ENCODE data around the gene NDUFS7.

NDUFS7 gene

GRCh38 chr19:1383312-1384084 lies at the start of gene NDUFS7:
NDUFS7 (plus strand) TSS chr19:1383907; CDS start chr19:1383927, 20 bp downstream.
- in situ Hi-C loops (cut with MboI; ENCODE audit: low sequenced_read_pairs) = no loop called here

GRCh38 chr19:1336079-1336684 lies 47.5 kb upstream of the NDUFS7 start:
- in situ Hi-C loops (cut with MboI; ENCODE audit: low sequenced_read_pairs) = no loop called here

GRCh38 chr19:1340681-1341469 lies 42.8 kb upstream of the NDUFS7 start:
- in situ Hi-C loops (cut with MboI; ENCODE audit: low sequenced_read_pairs) = no loop called here

- in situ Hi-C loops (cut with MboI; ENCODE audit: low sequenced_read_pairs) = no loop called here
Observed at GRCh38 chr19:1343041-1343440, 40.7 kb upstream of the NDUFS7 start.

DNA sequence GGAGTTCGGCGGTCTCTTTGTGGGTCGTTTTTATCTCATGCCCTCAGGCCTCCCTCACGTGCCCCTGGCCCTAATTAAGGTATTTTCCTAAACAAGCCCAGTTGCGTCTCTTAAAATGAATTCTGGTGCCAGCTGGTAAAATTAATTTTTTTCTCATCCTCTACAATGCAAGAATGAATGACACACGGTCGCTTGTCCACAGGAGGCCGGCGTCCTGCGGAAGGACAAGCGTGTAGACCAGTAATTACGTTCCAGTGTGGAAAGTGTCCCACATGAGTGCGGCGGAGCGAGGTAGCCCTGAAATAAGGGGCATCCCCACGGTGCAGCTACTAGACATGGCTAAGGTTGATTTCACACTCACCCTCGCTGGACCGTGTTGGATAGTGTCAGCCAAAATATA lies 34.5 kb upstream of the NDUFS7 start:
- in situ Hi-C loops (cut with MboI; ENCODE audit: low sequenced_read_pairs) = no loop called here

DNA sequence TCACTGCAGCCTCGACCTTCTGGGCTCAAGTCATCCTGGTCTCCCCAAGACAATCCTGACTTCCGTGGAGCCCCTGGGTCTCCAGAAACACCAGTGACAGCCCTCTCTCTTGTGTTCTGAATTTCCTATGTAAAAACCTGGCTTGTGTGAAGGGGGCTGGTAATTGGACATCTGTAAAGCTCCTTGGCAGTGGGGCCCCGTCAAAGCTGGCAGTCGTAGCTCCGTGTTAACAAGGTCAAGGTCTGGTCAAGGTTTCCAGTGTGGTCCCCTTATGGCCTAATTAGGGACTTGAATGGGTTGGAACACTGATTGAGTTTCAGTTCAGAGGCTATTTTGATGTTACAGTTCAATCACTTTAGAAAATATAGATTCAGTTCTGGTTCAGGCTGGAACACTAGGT lies 32.8 kb upstream of the NDUFS7 start:
- in situ Hi-C loops (cut with MboI; ENCODE audit: low sequenced_read_pairs) = no loop called here

DNA sequence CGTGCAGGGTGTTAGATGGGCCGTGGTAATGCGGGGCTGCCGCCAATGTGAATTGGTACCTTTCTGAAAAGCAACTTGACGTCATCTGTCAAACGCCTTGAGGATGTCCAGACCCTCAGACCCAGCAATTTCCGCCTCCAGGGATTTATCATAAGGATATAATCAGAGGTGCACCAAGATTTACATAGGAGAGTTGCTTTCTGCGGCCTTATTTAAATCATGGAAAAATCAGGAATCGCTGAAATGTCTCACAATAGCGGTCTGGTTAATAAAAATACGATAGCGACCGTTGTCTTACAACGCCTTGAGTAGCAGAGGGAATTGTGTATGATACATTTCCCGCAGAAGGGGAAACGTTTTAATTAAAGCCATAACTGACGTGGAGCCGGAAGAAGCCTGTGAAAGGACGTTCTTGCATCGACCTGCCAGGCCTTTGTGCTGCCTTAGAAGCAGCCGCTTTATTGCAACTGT lies 32.3 kb upstream of the NDUFS7 start:
- in situ Hi-C loops (cut with MboI; ENCODE audit: low sequenced_read_pairs) = no loop called here

DNA sequence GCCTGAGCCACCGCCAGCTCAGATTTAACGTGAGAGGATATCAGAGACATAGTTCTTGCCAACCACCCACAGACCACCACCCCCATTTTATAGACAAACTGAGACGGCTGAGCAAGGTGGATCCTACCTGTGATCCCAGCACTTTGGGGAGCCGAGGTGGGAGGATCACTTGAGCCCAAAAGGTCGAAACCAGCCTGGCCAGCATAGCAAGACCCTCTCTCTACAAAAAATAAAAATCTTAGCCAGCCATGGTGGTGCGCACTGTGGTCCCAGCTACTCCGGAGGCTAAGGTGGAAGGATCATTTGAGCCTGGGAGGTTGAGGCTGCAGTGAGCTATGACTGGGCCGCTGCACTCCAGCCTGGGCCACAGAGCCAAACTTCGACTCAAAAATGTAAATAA lies 30.6 kb upstream of the NDUFS7 start:
- in situ Hi-C loops (cut with MboI; ENCODE audit: low sequenced_read_pairs) = no loop called here

- in situ Hi-C loops (cut with MboI; ENCODE audit: low sequenced_read_pairs) = no loop called here
Observed at GRCh38 chr19:1354970-1355567, 28.6 kb upstream of the NDUFS7 start.

DNA sequence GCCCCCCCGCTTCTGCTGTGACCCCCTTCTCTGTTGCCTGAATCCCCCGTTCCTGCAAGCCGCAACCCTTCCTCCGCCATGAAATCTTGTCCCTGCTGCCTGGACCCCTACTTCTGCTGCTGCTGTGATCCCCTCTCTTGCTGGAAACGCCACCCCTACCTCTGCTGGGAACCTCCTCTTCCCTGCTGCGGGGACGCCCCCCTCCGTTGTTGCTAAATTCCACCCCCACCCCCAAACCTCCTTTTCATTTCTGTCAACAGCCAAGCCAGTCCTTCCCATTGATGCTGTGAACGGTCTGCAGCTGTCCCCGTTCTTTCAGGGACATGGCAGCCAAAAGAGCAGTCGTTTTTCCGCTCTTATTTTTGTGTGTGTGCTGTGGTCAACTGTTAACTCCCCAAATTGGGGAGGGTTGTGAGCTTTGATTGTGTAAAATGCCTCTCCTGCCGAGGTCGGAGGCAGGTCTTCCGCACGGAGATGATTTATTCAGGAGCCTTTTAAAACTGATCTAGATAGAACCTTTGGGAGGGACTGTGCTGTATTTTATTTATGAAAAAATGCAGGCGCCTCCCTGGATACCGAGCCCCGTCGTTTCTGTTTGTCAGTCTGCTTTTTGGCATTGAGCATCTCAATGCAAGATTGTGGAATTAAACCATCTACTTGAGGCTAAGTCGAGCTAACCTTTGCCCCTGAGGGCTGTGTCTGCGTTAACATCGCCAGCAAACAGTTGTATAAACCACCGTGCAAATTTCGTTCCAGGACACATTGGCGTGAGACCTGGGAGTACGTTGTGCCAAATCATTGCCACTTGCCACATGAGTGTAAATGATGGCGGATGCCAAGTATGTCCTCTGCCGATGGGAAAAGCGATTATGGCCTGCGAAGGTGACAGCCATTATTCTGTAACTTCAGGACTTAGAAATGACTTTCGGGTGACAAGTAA lies 27.9 kb upstream of the NDUFS7 start:
- in situ Hi-C loops (cut with MboI; ENCODE audit: low sequenced_read_pairs) = no loop called here

GRCh38 chr19:1356508-1356865 lies 27.2 kb upstream of the NDUFS7 start:
- in situ Hi-C loops (cut with MboI; ENCODE audit: low sequenced_read_pairs) = no loop called here

- in situ Hi-C loops (cut with MboI; ENCODE audit: low sequenced_read_pairs) = no loop called here
Observed at GRCh38 chr19:1357531-1358109, 26.1 kb upstream of the NDUFS7 start.

GRCh38 chr19:1360126-1360817 lies 23.4 kb upstream of the NDUFS7 start:
- in situ Hi-C loops (cut with MboI; ENCODE audit: low sequenced_read_pairs) = no loop called here

DNA sequence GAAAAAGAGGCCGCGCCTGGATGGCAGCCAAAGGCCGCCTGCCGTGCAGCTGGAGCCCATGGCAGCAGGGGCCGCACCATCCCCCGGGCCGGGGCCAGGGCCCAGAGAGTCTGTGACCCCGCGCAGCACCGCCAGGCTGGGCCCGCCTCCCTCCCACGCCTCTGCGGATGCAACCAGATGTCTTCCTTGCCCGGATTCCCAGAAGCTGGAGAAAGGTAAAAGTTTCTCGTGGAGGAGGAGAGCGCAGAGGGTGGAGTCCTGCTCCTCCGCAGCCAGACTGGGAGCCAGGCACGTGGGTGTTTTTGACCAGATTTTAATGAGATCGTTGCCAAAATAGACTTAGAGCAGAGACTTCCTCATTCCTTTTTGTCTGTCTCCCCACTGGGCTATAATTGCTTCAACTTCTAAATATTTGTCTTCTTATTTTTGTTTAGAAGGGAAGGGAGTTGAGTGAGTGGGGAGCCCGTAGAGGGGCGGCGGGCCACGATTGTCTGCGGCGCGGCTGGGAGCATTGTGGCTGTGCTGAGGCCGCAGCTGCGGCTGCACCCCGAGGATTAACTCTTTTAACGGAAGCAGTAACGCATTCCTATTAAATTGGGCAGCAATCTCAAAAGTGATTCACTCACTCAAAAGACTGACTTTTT lies 22.8 kb upstream of the NDUFS7 start:
- in situ Hi-C loops (cut with MboI; ENCODE audit: low sequenced_read_pairs) = no loop called here

DNA sequence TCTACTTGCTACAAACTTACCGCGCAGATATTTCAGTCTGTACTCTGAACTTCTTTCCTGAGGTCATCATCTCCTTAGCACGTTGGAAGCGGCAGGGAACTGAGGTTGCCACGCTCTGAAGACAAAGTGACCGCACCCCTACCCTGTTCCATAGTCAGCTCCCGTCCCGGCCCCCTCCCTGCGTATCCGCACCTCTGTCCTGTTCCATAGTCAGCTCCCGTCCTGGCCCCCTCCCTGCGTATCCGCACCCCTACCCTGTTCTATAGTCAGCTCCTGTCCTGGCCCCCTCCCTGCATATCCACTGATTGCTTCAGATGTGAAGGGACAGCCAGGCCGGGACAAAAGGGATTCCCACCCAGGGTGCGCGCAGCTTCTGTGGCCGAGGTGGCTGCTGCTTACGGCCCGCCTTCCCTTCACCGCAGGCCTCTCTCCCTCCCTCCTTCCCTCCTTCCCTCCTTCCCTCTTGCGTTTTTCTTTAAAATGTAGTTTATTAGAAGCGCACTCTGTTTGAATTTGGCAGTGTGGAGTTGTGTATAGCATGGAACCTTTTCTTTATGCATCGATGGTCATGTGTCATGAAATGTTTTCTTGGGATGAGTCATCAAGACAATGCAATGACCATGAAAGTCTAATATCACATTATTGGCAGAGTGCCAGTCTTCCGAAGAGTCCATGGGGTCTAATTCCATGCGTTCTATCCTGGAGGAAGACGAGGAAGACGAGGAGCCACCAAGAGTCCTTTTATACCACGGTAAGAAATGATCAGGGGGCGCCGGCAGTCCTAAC lies 21.9 kb upstream of the NDUFS7 start:
- in situ Hi-C loops (cut with MboI; ENCODE audit: low sequenced_read_pairs) = no loop called here

DNA sequence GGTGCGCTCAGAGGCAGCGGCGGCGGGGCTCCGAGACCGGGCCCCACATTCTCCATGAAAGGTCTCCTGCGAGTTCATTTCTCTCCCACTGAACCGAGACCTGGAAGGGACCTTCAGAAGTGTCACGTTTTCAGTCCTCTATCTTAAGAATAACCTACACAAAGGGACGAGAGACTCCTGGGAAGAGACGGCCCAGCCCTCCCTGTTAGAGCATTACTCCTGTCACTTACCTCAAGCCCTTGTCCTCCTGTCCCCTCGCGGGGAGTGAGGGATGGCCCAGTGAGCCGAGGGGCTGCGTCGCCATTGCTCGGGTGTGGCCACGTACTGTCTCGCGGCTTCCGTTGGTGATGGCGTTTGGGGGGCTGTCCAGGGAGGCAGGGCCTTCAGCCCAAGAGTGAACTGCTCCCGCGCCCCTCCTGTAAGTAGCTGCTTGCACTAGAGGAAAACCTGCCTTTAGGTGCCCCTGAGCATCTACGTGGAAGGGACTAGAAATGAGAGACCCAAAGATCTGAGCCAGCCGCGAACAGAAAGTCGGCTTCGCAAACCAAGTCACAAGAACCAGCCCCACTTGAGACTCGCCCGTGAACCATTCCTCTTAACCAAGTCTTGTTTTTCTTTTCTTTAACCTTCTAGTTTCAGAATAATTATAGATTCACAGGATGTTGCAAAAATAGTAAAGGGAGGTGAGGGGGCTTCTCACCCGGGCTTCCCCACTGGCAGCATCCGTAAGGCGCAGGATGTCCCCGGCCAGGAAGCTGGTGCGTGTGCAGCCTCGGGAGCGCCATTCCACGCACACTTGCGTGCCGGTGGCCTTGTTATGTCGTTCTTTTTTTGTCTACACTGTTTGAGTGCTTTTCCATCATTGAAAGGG lies 21.1 kb upstream of the NDUFS7 start:
- in situ Hi-C loops (cut with MboI; ENCODE audit: low sequenced_read_pairs) = no loop called here

DNA sequence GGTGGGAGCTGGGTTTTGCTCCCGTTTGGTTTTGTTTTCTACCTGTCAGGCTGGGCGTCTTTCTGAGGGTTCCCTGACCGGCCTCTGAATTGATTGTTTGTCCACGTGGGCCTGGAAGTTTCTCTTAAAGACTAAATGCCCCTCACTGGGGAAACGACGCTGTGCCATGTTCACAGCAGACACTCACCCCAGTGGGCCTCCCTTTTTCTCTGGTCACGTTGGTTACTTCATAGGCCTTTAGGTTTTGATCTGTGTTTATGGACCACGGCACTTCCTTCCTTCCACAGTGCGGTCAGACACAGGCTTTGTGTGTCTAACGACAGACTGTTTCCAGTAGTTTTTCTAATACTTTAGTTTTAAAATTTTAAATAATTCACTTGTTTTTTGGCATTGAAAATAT lies 20.1 kb upstream of the NDUFS7 start:
- in situ Hi-C loops (cut with MboI; ENCODE audit: low sequenced_read_pairs) = no loop called here
